OCI-LY3 (cell line): ENCODE measurements around the gene DHRSX.

ENCODE experiments used
- CTCF ChIP-seq: fragments of 200-600, 300-600 bp; sonication (generic); IDR thresholded peaks from 2 replicates; pipeline ENCODE4 v1.5.1; 2014; ENCODE audit warnings: antibody characterized with exemption, low read length, low read depth
- EZH2phosphoT487 ChIP-seq: fragments of 200-600 bp; shearing (Covaris generic); IDR thresholded peaks from 2 replicates; pipeline ENCODE4 v1.6.1; 2018; ENCODE audit warnings: antibody characterized with exemption, mixed run types, low read depth

- TF ChIP-seq CTCF (no peak), EZH2phosphoT487 (no peak)
Measured at GRCh38 chrX:2423899-2424298, 76.9 kb downstream of the DHRSX start.
